G401.6 (cell line): ENCODE data around the gene C1RL.
"Not testable (repeated sequence)": the region's sequence is repeated elsewhere in the genome, so short reads cannot be mapped to it uniquely, and the experiment has no call there.

Experiments used
- FAIRE-seq: peaks from 2 replicates; lab custom pipeline; 2012; peaks lifted over from hg19 to GRCh38; lab: Jason Lieb, UNC

The C1RL gene

GRCh38 chr12:7114008-7114407, 5.0 kb upstream of the C1RL start:
- FAIRE-seq = no peak

GRCh38 chr12:7113389-7113871, 4.4 kb upstream of the C1RL start:
- FAIRE-seq = peak; percentile 69

GRCh38 chr12:7112041-7112440, 3.0 kb upstream of the C1RL start:
- no peak for FAIRE-seq

- FAIRE-seq = no peak
Observed at GRCh38 chr12:7110661-7111060, 1.6 kb upstream of the C1RL start.

- FAIRE-seq = no peak
Observed at GRCh38 chr12:7109572-7109920, 532 bp upstream of the C1RL start.

GRCh38 chr12:7108003-7108795, 815 bp downstream of the C1RL start:
- no peak for FAIRE-seq

- no peak for FAIRE-seq
Observed at GRCh38 chr12:7107636-7108002, 1.4 kb downstream of the C1RL start.

- FAIRE-seq = not testable (repeated sequence)
Observed at GRCh38 chr12:7107181-7107580, 1.8 kb downstream of the C1RL start.

- FAIRE-seq = no peak
Observed at GRCh38 chr12:7106082-7106481, 2.9 kb downstream of the C1RL start.

GRCh38 chr12:7103837-7104584, 5.0 kb downstream of the C1RL start:
- no peak for FAIRE-seq

GRCh38 chr12:7102582-7102981, 6.4 kb downstream of the C1RL start:
- FAIRE-seq = no peak

- no peak for FAIRE-seq
Observed at GRCh38 chr12:7101694-7102131, 7.3 kb downstream of the C1RL start.

GRCh38 chr12:7101047-7101693, 7.8 kb downstream of the C1RL start:
- FAIRE-seq = no peak

GRCh38 chr12:7100239-7100638, 8.8 kb downstream of the C1RL start:
- FAIRE-seq = no peak

GRCh38 chr12:7099290-7099996, 9.6 kb downstream of the C1RL start:
- FAIRE-seq = no peak

GRCh38 chr12:7096979-7097378, 12.0 kb downstream of the C1RL start:
- FAIRE-seq = no peak

- no peak for FAIRE-seq
Observed at GRCh38 chr12:7096006-7096932, 12.7 kb downstream of the C1RL start.

- no peak for FAIRE-seq
Observed at GRCh38 chr12:7093892-7094291, 15.1 kb downstream of the C1RL start.

GRCh38 chr12:7093486-7093885, 15.5 kb downstream of the C1RL start:
- FAIRE-seq = no peak

GRCh38 chr12:7092986-7093460, 16.0 kb downstream of the C1RL start:
- FAIRE-seq = no peak
